Lung (tissue), 12 donors: ENCODE measurements around the gene TAT. TPM values are rescaled to one million over a fixed set of nuclear protein-coding genes. Genes with fewer than 3 reads are reported as not detected.
"Not testable (repeated sequence)": the region's sequence is repeated elsewhere in the genome, so short reads cannot be mapped to it uniquely, and the experiment has no call there.

Experiments used
- ATAC-seq: fragments of 200-7000 bp; cut with Tn5 transposase; one replicate; pipeline ENCODE4 v1.9.1; 2020; ENCODE audit warnings: moderate number of reproducible peaks; ENCODE audit not compliant: insufficient read depth, low FRiP score
- DNase-seq, 3 donors: peaks; one replicate each; pipeline ENCODE4 v3.0.0-alpha.2; 2013 to 2017
- H3K27ac ChIP-seq, 2 donors: one replicate each; pipeline ENCODE4 v1.5.1; 2013; ENCODE audit warnings: mild to moderate bottlenecking in 2 of 2, moderate library complexity in 2 of 2, control low read depth in 1 of 2, inconsistent platforms in 1 of 2, low read depth in 1 of 2, low read length in 1 of 2
- H3K27me3 ChIP-seq, 3 donors: one replicate each; pipeline ENCODE4 v1.5.1; 2013; ENCODE audit warnings: low read length in 2 of 3; ENCODE audit not compliant: control insufficient read depth in 3 of 3, insufficient read depth in 3 of 3
- H3K36me3 ChIP-seq, 4 donors: one replicate each; pipeline ENCODE4 v1.5.1; 2013; ENCODE audit warnings: low read length in 4 of 4, mild to moderate bottlenecking in 1 of 4, moderate library complexity in 1 of 4; ENCODE audit not compliant: control insufficient read depth in 4 of 4, insufficient read depth in 4 of 4
- H3K4me1 ChIP-seq, 5 donors: one replicate each; pipeline ENCODE4 v1.5.1; 2013; ENCODE audit warnings: low read length in 5 of 5, mild to moderate bottlenecking in 2 of 5, moderate library complexity in 1 of 5; ENCODE audit not compliant: control insufficient read depth in 5 of 5, insufficient read depth in 5 of 5
- H3K4me3 ChIP-seq: one replicate; pipeline ENCODE4 v1.5.1; 2013; ENCODE audit warnings: mild to moderate bottlenecking, control low read depth, moderate library complexity
- H3K9ac ChIP-seq, 2 donors: one replicate each; pipeline ENCODE4 v1.5.1; 2013; ENCODE audit warnings: low read length in 2 of 2, control low read depth in 1 of 2; ENCODE audit not compliant: insufficient read depth in 1 of 2
- H3K9me3 ChIP-seq, 4 donors: one replicate each; pipeline ENCODE4 v1.5.1; 2013; ENCODE audit warnings: low read length in 3 of 4, mild to moderate bottlenecking in 1 of 4, moderate library complexity in 1 of 4; ENCODE audit not compliant: control insufficient read depth in 4 of 4, insufficient read depth in 3 of 4
- CTCF ChIP-seq: IDR thresholded peaks from 2 replicates; pipeline ENCODE4 v1.5.1; 2012; ENCODE audit warnings: mild to moderate bottlenecking; ENCODE audit errors: control extremely low read depth, extremely low read depth
- WGBS, 2 donors: extraction: QIAGEN DNeasy Blood & Tissue Kit; methylation state at CpG; one replicate each; pipeline ENCODE4 v1.1.7; 2013; 5-methylcytosine and 5-hydroxymethylcytosine counted together
- polyA plus RNA-seq, 2 donors: library from polyadenylated mRNA; stranded (reverse); fragments of 200-250 nt; gene quantifications; one replicate each; pipeline ENCODE4 v1.2.1, GENCODE V29; 2013
- total RNA-seq, 2 donors: library from RNA; depleted of rRNA in 1 of 2; stranded (reverse); fragments of >200 nt in 1 of 2; gene quantifications; one replicate each; pipeline ENCODE4 v1.2.1, GENCODE V29; 2014 to 2021
- donor health status: control.
- donor health status: control.
- donor health status: Bipolar disorder and iron deficiency.
- donor health status: healthy.
- donor health status: DM: yes; HTN: yes; CAD: no.

The TAT gene
- total and polyA plus RNA-seq, 4 donors: 0.14 to 0.74 (median 0.26) TPM; not detected in 1

GRCh38 chr16:71623597-71623996 is 46.7 kb upstream of the TAT start:
- WGBS, 2 donors: 52 to 67% methylated on average over 3 of the region's 3 CpGs
- Histone ChIP-seq H3K9ac (no peak overlapping the region), H3K27ac (no peak overlapping the region), H3K36me3 (no peaks in the 10 kb centered on the region), H3K9me3 (peaks cover 0 to 3% (median 0%) of the 10 kb centered on the region in 4 donors), H3K4me1 (peaks cover 0 to 12% (median 0%) of the 10 kb centered on the region in 5 donors), H3K4me3 (no peak overlapping the region), H3K27me3 (peaks cover 4 to 27% (median 19%) of the 10 kb centered on the region in 3 donors)
- no peak for DNase-seq
- no peak for ATAC-seq
- no peak for TF ChIP-seq CTCF

- no peak overlapping the region for H3K9ac ChIP-seq
- no peaks in the 10 kb centered on the region for H3K36me3 ChIP-seq
- H3K27ac ChIP-seq: no peak overlapping the region
- no peak for TF ChIP-seq CTCF
- peaks cover 4 to 20% (median 17%) of the 10 kb centered on the region in 3 donors for H3K27me3 ChIP-seq
- DNase-seq: no peak
- no peak overlapping the region for H3K4me3 ChIP-seq
- peaks cover 0 to 3% (median 0%) of the 10 kb centered on the region in 4 donors for H3K9me3 ChIP-seq
- H3K4me1 ChIP-seq: peaks cover 0 to 12% (median 0%) of the 10 kb centered on the region in 5 donors
- no peak for ATAC-seq
These were observed 45.2 kb upstream of the TAT start for GRCh38 chr16:71622088-71622487.

DNA sequence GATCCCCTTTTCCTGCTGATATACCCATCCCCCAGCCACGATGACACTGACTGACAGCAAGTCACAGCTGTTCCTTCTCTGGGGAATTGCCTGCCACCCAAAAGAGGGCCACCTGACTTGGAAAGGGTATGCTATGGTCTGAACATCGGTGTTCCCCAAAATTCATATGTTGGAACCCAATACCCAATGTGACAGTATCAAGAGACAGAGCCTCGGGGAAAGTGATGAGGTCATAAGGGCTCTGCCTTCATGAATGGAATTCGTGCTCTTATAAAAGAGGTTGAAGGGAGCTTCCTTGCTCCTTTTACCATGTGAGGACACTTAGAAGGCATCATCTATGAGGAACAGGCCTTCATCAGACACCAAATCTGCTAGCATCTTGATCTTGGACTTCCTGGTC is 41.5 kb upstream of the TAT start:
- H3K27me3 ChIP-seq: no peaks in the 10 kb centered on the region
- DNase-seq: no peak
- H3K27ac ChIP-seq: no peak overlapping the region
- no peaks in the 10 kb centered on the region for H3K9me3 ChIP-seq
- ATAC-seq: no peak
- H3K4me1 ChIP-seq: no peaks in the 10 kb centered on the region
- H3K36me3 ChIP-seq: no peaks in the 10 kb centered on the region
- H3K9ac ChIP-seq: no peak overlapping the region
- WGBS, 2 donors: 80 to 89% methylated on average over 4 of the region's 4 CpGs
- H3K4me3 ChIP-seq: no peak overlapping the region
- TF ChIP-seq CTCF: no peak

GRCh38 chr16:71614956-71615355 is 38.1 kb upstream of the TAT start:
- not testable (repeated sequence) for H3K27me3 ChIP-seq, H3K4me1 ChIP-seq, ATAC-seq, H3K9ac ChIP-seq, DNase-seq, H3K9me3 ChIP-seq, H3K4me3 ChIP-seq, H3K27ac ChIP-seq, H3K36me3 ChIP-seq
- WGBS, 2 donors: 85 to 86% methylated on average over 6 to 8 of the region's 8 CpGs
